ENCODE results near the gene NELL2. TPM values are rescaled to one million over a fixed set of nuclear protein-coding genes. Genes with fewer than 3 reads are reported as not detected.

NELL2 gene
- total RNA-seq, 1 experiment from 2014 or later, result 32.7 TPM

DNA sequence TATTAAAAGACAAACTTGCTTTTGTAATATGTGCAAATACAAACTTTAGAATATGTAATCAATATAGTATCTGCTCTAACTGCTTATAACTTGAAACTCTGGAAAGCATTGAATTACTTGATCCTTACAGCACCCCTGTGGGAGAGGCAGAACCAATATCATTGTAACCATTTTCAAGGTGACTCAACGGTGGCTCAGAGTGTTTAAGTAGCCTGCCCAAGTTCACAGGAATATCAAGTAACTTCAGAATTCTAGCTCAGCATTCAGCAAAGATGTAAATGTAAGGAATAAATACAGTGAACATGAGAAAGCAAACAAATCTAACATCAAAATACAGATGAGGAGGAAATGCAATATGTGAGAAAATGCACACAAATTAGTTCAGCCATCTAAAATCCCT is 264.6 kb downstream of the NELL2 start:
- Mint-ChIP-seq H3K4me1 (peaks cover 3% of the 10 kb centered on the region in 2 experiments; a peak in 3 of 4 replicates), H3K9me3 (no peaks in the 10 kb centered on the region), H3K36me3 (ENCODE audit: insufficient read depth in 1 of 3, low read depth in 3 of 3) (peaks cover 0 to 7% (median 3%) of the 10 kb centered on the region in 3 experiments; a peak in 5 of 7 replicates), H3K4me3 (no peak overlapping the region), H3K27me3 (ENCODE audit: low read depth) (no peaks in the 10 kb centered on the region), H3K27ac (no peak overlapping the region; a peak in 1 of 7 replicates)
- Histone ChIP-seq H3K9ac (ENCODE audit: extremely low read depth, insufficient read length, low read length) (no peak overlapping the region), H3K27me3 (ENCODE audit: insufficient read depth, low read length) (no peaks in the 10 kb centered on the region), H3K18ac (ENCODE audit: insufficient read length, low read depth, low read length) (no peak overlapping the region), H2BK20ac (ENCODE audit: low read depth, low read length, poor library complexity, severe bottlenecking) (no peak overlapping the region), H2AFZ (ENCODE audit: low read length) (no peak overlapping the region), H3K23me2 (ENCODE audit: insufficient read length, low read depth, low read length, poor library complexity, severe bottlenecking) (no peaks in the 10 kb centered on the region), H2BK5ac (ENCODE audit: insufficient read length, low read length) (no peak overlapping the region), H3K27ac (ENCODE audit: insufficient read length, low read depth, low read length) (no peak overlapping the region), H3K9me3 (ENCODE audit: control insufficient read depth, low read depth, low read length) (no peaks in the 10 kb centered on the region), H4K8ac (replicated peaks; ENCODE audit: insufficient read length, low read depth, low read length) (no peak overlapping the region), H3K4me2 (ENCODE audit: insufficient read depth, insufficient read length, low read length) (no peak overlapping the region), H3K4me1 (ENCODE audit: insufficient read depth, low read length) (no peaks in the 10 kb centered on the region), H2BK120ac (ENCODE audit: low read depth, low read length, poor library complexity, severe bottlenecking) (no peak overlapping the region), H3K79me1 (ENCODE audit: insufficient read depth, low read depth, low read length, poor library complexity, severe bottlenecking) (no peaks in the 10 kb centered on the region), H3K79me2 (ENCODE audit: insufficient read depth, low read length) (no peaks in the 10 kb centered on the region), H4K20me1 (ENCODE audit: control insufficient read depth, insufficient read depth, insufficient read length) (no peaks in the 10 kb centered on the region), H3K56ac (ENCODE audit: insufficient read length, low read depth, low read length) (no peak overlapping the region), H3K4ac (ENCODE audit: low read depth, low read length) (no peak overlapping the region), H3K23ac (ENCODE audit: insufficient read length, low read depth, low read length) (no peak overlapping the region), H3K14ac (ENCODE audit: insufficient read depth, low read length) (no peak overlapping the region), H4K5ac (ENCODE audit: insufficient read length, low read depth, low read length) (no peak overlapping the region), H4K91ac (ENCODE audit: insufficient read length, low read depth, low read length) (no peak overlapping the region), H2BK12ac (ENCODE audit: insufficient read length, low read depth, low read length) (no peak overlapping the region), H3T11ph (ENCODE audit: low read length) (no peak overlapping the region), H2BK15ac (ENCODE audit: low read depth, low read length) (no peak overlapping the region), H2AK5ac (ENCODE audit: insufficient read length, low read length) (no peak overlapping the region)
- WGBS (ENCODE audit: extremely low coverage, insufficient read length, low lambda C conversion rate), result no CpG with 5 or more reads among the region's 1 CpG
- TF ChIP-seq, protein P1, sequence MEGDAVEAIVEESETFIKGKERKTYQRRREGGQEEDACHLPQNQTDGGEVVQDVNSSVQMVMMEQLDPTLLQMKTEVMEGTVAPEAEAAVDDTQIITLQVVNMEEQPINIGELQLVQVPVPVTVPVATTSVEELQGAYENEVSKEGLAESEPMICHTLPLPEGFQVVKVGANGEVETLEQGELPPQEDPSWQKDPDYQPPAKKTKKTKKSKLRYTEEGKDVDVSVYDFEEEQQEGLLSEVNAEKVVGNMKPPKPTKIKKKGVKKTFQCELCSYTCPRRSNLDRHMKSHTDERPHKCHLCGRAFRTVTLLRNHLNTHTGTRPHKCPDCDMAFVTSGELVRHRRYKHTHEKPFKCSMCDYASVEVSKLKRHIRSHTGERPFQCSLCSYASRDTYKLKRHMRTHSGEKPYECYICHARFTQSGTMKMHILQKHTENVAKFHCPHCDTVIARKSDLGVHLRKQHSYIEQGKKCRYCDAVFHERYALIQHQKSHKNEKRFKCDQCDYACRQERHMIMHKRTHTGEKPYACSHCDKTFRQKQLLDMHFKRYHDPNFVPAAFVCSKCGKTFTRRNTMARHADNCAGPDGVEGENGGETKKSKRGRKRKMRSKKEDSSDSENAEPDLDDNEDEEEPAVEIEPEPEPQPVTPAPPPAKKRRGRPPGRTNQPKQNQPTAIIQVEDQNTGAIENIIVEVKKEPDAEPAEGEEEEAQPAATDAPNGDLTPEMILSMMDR (conservative IDR thresholded peaks at IDR 0.05), result no peak
- DNase-seq, result no peak

All from H9 (cell line).